HuH-7.5 (cell line): Measurements from ENCODE around the gene AGTPBP1.
A peak's percentile ranks its signal among the peaks of the same experiment; 100 is the strongest.
"Not testable (repeated sequence)": the region's sequence is repeated elsewhere in the genome, so short reads cannot be mapped to it uniquely, and the experiment has no call there.

Experiments used
- DNase-seq: peaks from one replicate; pipeline ENCODE4 v3.0.0; 2011; ENCODE audit warnings: low spot score

AGTPBP1 gene

DNA sequence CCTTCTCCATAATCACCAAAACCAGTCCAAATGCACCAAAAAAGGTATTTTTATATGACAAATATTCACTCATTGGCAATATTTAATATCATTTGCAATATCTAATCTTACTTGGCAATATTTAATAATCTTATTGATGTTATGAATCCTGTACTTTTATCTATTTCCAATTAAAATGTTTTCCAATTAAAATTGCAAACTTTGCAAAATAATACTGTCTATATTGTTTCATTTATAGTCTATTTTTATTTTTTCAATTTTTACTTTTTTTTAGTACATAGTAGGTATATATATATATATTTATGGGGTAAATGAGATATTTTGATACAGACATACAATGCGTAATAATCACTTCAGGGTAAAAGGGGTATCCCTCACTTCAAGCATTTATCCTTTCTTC lies 109.9 kb downstream of the AGTPBP1 start:
- no peak for DNase-seq

DNA sequence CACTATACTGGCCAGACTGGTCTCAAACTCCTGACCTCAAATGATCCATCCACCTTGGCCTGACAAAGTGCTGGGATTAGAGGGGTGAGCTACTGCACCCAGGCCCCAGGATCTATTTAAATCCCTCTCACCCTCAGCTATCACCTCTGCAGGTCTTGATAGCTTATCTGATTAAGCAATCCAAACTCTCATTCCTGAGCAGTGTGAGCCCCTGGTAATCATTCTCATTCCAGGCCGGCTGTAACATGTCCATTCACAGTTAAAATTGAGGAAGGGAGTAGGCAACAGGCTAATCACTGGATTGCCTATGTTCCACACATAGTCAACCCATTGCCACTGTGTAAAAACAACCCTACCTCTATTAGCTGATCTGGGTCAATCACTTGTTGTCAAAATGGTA lies 111.1 kb downstream of the AGTPBP1 start:
- DNase-seq = no peak

DNA sequence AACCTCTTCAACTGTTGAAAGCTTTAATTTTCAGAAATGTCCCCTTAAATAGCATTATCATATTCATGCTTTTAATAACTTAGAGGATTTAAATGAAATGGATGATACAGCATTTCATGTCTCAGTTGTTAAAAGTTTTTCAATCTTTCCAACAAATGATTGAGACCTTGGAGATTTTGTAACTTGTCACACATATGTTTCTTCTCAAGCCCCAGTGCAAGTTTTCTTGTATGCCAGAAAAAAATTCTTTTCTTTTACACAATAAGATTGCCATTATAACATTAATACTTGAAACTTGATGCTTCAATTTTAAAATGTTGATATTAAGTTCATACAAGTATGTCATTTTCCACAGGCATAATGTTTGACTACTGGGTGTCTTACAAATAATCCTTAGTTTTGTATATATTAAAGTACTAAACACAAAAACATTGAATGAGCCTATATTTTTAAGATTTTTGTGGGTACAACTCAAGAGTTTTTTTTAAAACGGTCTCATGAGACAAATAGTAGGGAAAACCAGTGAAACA lies 124.5 kb downstream of the AGTPBP1 start:
- no peak for DNase-seq

DNA sequence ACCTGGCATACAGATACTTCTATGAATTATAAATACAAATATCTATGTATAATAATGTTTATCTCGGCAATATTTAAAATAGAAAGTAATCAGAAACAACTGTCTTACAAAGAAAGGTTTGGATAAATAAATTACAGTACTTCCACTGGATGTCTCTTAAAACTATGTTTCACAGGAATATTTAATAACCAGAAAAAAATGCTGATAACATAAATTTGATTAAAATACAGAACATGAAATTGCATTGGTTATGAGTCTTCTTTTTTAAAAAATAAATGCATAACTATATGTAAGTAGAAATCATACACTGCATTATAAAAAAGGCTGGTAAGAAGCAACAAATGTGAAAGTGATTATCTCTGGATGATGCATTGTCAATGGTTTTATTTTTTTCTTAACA lies 126.0 kb downstream of the AGTPBP1 start:
- no peak for DNase-seq

DNA sequence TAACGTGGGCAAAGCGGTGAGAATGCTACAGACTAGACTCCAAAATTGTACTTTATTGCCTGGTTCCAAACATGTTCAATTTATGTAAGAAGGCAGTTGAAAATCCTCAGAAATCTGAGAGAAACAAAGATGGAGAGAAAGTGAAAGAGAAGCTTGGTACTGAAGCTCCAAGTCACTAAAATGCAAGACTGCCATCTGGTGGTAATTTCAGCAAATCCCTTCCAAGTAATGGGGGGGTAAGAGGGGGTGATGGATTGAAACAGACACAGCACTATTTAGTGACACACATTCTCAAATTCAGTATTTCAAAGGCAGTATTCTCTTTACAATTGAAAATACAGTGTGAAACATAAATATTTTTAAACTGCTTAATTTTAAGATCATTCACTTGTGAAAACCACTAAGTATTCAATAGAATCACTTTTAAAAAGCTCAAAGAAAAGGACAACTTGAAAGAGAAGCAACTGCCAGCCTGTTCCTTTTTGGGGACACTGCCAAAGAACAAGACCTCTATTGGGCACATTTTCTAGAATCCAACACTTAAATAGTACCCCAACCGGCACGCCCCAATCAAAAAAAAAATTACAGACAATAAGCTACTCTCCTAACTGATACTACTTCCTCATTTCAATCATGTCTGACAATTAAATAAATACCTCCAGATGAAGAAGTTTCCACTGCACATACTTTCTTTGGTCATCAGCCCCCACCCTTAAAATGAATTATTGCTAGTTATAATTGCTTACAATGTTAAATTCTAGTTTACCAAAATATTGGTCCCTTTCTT lies 131.5 kb downstream of the AGTPBP1 start:
- peak; percentile 59 for DNase-seq

DNA sequence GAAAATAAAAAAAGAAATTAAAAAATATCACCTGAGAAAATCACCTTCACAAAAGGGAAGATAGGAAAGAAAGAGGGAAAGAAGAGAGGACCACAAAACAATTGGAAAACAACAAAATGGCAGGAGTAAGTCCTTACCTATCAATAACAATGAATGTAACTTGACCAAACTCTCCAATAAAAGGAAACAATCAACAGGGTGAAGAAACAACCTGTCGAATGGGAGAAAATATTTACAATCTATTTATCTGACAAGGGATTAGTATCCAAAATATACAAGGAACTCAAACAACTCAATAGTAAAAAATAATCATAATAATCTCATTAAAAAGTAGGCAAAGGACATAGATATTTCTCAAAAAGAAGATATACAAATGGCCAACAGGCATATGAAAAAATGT lies 135.8 kb downstream of the AGTPBP1 start:
- DNase-seq = no peak

DNA sequence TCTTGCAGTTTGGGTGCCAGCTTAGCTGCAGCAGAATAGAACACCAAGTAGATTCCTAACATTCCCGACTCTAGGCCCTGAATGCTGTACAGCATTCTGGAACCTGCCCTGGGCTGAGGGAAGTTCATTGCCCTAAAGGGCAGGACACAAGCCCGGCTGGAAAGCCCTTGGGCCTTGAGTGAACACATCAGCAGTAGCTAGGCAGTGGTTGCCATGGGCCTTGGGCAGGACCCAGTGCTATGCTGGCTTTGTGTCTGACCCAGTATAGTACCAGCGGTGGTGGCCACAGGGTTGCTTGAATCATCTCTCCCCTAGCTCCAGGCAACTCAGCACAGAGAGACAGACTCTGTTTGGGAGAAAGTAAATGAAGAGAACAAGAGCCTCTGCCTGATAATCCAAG lies 137.8 kb downstream of the AGTPBP1 start:
- no peak for DNase-seq

DNA sequence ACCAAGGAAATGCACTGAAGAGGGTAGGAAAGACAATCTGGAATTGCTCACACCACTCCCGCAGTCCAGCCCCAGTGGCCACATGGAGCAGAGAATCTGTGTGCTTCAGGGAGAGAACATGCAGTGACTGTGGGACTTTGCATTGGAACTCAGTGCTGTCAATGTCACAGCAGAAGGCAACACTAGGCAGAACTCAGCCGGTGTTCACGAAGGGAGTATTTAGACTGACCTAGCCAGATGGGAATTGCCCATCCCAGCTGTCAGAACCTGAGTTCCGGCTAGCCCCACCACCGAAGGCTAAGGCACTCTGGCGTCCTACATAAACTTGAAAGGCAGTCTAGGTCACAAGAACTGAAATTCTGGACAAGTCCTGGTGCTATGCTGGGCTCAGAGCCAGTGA lies 139.0 kb downstream of the AGTPBP1 start:
- DNase-seq = no peak

DNA sequence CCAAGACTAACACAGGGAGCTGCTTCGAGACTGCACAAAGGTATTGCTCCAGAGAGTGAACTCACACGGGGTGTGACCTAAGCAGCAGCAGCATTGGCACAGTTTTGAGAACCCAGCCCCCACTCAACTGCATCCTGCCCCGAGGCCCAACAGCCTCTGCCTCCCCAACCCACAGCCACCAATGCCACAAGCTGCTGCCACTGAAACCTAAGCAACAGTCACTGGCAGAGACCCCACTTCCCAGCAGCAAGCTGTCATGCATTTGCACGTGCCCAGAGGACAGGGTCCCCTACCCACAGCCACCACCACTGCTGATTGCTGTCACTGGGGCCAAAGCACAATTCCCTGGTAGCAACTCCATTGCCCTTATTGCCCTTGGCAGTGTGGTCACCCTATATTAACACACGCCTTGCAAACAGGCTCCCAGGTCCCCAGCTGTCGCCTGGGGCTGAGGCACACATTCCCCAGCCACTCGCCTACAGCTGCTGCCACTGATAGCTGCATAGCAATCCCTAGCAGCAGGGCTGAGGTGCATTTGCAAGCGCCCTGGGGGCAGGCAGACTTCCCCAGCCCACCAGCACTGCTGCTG lies 141.0 kb downstream of the AGTPBP1 start:
- no peak for DNase-seq

DNA sequence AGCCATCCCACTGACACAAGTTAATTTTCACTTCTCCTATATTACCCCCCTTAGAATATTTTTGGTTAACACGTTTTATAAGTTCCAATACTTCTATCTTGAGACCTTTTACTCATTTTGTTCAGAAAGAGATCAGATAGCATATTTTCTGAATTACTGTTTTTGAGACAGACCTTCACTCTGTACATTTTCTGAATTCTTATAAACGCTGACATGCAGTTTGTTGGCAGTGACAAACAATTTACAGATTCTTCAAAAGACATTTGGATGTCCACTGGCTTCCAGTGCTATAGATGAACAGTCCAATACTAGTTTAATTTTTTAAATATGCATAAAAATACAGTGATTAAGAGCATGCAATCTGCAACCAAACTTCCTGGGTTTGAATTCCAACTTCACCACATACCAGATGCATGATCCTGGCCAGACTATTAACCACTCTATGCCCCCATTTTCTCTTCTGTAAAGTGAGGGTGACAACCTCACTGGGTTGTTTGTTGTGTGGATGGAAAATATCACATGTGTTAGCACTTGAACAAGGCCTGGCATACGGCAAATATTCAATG lies 142.1 kb downstream of the AGTPBP1 start:
- DNase-seq = no peak

DNA sequence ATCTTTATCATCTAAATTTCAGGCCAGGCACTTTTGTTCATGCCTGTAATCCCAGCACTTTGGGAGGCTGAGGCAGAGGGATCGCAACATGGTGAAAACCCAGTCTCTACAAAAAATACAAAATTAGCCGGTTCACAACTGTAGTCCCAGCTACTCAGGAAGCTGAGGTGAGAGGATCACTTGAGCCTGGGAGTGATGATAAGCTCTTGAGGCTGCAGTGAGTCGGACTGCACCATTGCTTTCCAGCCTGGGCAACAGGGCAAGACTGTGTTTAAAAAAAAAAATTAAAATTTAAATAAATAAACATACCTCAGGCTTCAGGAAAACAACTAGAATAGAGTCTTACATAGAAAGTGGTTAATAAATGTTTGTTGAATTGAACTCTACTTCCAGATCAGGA lies 147.4 kb downstream of the AGTPBP1 start:
- no peak for DNase-seq

DNA sequence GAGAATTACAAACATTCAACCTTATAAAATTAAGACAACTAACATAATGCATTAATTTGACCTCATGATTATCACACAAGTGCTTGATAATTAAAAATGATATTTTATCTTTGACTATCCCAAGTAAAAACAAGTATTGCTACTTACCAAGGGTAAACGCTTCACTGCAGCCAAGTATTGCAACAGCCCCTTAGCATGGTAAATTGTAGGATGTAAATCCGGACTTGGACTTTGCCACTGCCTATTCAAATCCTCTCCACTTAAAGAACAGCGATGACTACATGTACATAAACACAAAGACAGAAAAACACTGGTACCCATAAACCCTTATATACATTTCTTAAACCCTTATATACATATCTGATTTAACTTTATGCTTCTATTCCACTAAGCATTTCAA lies 155.1 kb downstream of the AGTPBP1 start:
- DNase-seq = peak; percentile 4

DNA sequence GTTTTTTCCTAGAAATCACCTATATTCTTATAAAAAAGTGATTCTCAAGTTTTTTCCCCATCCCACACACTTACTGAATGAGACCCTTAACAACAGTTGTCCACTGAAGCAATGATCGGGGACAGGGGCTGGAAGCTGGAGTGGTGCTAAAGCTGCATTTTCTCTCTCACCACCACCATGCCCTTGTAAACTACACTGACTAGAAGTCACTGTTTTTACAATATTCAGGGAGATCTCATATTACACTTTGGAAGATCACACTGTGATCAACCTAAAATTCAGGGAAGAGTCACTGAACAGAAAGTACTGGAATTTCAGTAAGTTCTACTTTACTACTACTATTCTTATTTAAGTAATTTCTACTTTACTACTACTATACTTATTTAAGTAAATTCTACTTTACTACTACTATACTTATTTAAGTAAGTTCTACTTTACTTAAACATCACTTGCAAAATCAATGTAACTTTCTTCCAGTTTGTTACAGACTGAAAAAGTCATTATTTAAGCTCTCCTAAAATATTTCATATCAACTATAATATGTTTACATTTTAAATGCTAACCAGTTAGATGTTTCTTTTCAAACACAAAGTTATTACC lies 164.3 kb downstream of the AGTPBP1 start:
- no peak for DNase-seq

DNA sequence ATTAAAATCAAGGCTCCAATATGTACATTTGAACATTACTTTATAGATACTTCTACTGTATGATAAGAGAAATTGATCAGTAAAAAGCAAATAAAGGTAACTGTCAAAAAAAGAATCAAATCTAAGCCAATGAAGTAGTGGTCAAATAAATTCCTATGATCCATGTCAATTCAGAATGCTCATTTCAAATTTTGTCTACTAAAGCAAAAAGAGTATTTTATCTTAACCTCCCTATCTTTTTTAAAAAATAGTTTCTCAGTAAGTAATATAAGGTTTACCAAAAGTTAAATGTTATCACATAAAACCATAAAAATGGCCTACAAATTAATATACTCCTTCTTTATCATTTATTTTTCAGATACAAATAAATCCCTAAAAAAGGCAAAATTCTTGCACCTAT lies 165.9 kb downstream of the AGTPBP1 start:
- DNase-seq = no peak

DNA sequence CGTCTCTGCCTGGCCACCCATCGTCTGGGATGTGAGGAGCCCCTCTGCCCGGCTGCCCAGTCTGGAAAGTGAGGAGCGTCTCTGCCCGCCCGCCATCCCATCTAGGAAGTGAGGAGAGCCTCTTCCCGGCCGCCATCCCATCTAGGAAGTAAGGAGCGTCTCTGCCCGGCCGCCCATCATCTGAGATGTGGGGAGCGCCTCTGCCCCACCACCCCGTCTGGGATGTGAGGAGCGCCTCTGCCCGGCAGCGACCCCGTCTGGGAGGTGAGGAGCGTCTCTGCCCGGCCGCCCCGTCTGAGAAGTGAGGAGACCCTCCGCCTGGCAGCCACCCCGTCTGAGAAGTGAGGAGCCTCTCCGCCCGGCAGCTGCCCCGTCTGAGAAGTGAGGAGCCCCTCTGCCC lies 168.2 kb downstream of the AGTPBP1 start:
- DNase-seq = not testable (repeated sequence)

DNA sequence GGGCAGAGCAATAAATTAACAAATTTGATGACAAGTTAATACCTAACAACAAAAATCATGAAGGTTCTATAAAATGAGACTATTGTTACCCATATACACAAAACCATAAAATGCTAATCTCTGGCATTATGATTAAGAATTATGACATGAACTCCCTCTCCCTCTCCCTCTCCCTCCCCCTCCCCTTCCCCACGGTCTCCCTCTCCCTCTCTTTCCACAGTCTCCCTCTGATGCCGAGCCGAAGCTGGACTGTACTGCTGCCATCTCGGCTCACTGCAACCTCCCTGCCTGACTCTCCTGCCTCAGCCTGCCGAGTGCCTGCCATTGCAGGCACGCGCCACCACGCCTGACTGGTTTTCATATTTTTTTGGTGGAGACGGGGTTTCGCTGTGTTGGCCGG lies 168.8 kb downstream of the AGTPBP1 start:
- not testable (repeated sequence) for DNase-seq

DNA sequence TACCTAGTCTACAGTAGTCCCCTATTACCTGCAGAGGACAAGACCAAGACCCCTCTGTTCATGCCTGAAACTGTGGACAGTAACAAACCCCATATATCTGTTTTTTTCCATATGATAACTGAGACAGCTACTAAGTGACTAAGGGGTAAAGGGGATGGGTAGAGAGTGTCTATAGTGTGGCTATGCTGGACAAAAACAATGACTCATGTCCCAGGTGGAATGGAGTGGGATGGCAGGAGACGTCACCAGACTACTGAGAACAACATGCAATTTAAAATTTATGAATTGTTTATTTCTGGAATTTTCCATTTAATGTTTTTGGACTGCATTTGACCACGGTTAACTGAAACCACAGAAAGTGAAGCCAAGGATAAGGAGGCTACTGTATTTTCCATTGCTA lies 171.8 kb downstream of the AGTPBP1 start:
- DNase-seq = no peak

DNA sequence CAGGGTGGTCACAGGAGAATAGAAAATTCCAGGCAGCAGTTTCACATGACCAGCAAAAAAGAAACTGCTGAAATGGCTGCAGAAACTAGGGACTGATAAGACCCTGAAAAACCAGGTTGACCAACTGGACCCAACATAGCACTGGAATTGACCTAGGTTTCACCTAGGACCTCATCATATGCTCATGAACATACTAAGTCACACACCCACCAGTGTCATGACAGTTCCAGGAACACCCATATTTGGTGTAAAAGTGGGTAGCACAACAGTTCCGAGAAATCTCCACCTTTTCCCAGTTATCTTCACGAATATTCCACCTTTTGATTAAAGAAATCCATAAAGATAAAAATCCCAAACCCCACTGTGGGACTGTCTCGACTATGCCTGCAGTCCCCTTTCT lies 182.2 kb downstream of the AGTPBP1 start:
- DNase-seq = no peak

DNA sequence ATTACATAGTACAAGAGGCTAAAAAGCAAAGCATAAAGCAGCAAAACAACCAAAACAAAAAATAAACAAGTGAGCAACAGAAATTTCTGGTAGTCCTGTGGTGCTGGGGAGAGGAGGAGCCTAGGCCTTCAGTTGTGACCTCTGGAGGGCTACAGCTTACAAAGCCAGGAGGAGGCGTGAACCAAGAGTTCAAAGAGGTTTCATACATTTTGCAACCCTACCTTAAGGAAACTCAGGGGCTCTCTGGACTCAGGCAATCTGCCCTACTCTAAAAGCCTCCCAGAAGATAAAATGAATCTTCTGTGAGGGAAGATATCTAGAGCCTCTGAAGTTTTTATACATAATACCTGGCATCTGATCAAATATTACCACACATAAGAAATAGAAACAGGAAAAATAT lies 187.4 kb downstream of the AGTPBP1 start:
- DNase-seq = no peak

DNA sequence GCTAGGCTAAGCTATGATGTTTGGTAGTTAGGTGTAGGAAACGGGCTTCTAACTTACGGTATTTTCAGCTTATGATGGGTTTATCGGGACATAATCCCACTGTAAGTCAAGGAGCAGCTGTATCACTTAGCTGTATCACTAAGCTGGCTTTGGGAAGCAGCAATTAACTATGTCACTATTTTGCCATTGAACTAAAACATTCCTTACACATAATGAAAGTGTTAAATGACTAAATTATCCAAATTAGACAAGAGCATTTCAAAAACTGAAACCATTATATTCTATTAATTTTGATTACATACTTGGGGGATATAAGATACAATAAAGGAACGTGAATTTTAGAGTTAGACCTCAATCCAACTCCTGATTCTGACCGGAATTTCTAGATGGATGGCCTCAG lies 188.3 kb downstream of the AGTPBP1 start:
- no peak for DNase-seq

DNA sequence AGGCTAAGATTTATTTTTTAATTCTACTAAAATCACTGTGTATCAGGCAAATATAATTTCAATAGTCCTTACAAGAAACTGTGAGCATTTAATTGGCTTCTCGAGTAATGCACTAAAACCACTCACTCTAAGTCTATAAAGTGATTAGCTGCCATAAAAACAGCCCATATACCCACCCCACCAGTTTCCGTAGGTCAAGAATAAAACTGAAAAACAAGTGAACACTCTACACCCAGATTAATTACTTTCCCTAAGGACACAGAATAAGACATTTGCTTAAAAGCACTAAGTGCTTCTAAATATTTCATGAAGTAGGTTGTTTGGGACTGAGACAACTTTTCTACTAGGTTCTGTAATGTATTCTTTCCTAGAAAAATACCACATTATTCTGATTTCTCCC lies 194.2 kb downstream of the AGTPBP1 start:
- no peak for DNase-seq

DNA sequence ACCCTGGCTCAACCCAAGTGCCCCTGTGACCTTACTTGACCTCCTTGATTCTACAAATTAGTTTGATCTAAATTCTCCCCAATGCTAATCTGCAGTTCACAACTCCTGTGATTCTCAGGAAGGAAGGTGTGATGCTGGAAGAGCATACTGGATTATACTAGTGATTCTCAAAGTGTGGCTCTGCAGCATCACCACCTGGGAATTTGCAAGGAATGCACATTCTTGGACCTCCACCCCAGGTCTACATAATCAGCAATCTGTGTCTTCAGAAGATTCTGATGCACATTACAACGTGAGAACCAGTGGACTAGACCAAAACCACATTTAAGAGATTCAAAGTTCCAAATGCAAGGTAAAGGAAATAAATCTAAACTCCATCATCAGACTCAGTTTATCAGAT lies 198.6 kb downstream of the AGTPBP1 start:
- no peak for DNase-seq

DNA sequence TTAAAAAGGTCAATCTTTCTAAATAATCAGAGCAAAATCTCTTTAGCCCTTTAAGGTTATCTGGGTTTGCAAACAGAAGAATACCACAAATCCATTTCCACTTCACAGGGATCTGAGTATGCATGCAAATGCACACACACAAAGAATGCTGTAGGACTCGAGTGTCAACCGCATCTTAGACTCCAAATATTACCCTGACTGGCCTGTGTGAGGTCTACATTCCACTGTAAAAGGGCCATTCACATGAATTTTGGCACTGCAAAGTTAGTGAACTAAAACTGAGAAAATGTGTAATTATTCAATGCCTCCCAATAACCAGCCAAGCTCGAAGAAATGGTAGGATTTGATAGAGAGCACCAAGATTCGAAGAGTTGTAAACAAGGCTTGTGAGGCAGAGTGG lies 199.9 kb downstream of the AGTPBP1 start:
- no peak for DNase-seq
